Measurements from ENCODE around the gene SS18L1. TPM values are rescaled to one million over a fixed set of nuclear protein-coding genes. Genes with fewer than 3 reads are reported as not detected.

The SS18L1 gene
- polyA plus RNA-seq, 1 of the 3 experiments (the other 2 are of a cell fraction) = 10.7 TPM

DNA sequence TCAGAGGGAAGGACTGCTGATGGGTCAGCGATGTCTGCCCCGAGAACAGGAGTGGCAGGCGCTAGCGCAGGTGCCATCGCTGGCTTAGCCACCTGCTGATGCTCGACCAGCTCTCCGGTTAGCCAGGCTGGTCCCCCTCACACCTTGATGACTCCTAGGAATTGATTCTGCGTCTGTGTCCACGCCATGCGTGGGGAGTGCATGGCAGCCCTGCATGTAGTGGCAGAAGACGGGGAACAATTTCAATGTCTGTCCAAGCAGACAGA is 6.7 kb downstream of the SS18L1 start:
- H3K9me2 ChIP-seq = no peaks in the 10 kb centered on the region
- no peak for TF ChIP-seq POLR2AphosphoS5 (IDR thresholded peaks at IDR 0.05; ENCODE audit: low read depth, low read length)
- no peak for TF ChIP-seq TCF12 (IDR thresholded peaks at IDR 0.05)
- no peak for TF ChIP-seq TAF1 (IDR thresholded peaks at IDR 0.05; ENCODE audit: borderline replicate concordance, low read depth, low read length)
- TF ChIP-seq, protein P1, sequence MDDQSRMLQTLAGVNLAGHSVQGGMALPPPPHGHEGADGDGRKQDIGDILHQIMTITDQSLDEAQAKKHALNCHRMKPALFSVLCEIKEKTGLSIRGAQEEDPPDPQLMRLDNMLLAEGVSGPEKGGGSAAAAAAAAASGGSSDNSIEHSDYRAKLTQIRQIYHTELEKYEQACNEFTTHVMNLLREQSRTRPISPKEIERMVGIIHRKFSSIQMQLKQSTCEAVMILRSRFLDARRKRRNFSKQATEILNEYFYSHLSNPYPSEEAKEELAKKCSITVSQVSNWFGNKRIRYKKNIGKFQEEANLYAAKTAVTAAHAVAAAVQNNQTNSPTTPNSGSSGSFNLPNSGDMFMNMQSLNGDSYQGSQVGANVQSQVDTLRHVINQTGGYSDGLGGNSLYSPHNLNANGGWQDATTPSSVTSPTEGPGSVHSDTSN (IDR thresholded peaks at IDR 0.05) = no peak
- TF ChIP-seq, protein P2, sequence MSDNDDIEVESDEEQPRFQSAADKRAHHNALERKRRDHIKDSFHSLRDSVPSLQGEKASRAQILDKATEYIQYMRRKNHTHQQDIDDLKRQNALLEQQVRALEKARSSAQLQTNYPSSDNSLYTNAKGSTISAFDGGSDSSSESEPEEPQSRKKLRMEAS (IDR thresholded peaks at IDR 0.05; ENCODE audit: low read depth) = no peak
- TF ChIP-seq, protein P3, sequence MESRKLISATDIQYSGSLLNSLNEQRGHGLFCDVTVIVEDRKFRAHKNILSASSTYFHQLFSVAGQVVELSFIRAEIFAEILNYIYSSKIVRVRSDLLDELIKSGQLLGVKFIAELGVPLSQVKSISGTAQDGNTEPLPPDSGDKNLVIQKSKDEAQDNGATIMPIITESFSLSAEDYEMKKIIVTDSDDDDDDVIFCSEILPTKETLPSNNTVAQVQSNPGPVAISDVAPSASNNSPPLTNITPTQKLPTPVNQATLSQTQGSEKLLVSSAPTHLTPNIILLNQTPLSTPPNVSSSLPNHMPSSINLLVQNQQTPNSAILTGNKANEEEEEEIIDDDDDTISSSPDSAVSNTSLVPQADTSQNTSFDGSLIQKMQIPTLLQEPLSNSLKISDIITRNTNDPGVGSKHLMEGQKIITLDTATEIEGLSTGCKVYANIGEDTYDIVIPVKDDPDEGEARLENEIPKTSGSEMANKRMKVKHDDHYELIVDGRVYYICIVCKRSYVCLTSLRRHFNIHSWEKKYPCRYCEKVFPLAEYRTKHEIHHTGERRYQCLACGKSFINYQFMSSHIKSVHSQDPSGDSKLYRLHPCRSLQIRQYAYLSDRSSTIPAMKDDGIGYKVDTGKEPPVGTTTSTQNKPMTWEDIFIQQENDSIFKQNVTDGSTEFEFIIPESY (IDR thresholded peaks at IDR 0.05; ENCODE audit: borderline replicate concordance, low read depth) = no peak
- TF ChIP-seq MXI1 (IDR thresholded peaks at IDR 0.05; ENCODE audit: low read depth, low read length) = no peak
- TF ChIP-seq CHD2 (IDR thresholded peaks at IDR 0.05; ENCODE audit: low read length, partially characterized antibody) = no peak
- ChIA-PET POLR2A (no interaction called here), CTCF (interaction anchor here (1.0 to 1.2 kb wide), 2 partner anchors 9 to 139 kb away, joined by 5 read pairs; no protein-coding TSS in a partner anchor)
- H3K27ac ChIP-seq (ENCODE audit: low read depth in 2 of 2, low read length in 1 of 2) = no peak overlapping the region
- H3F3A ChIP-seq (replicated peaks; ENCODE audit: insufficient read depth) = no peaks in the 10 kb centered on the region
- peaks cover 94% of the 10 kb centered on the region for H3K79me2 ChIP-seq (ENCODE audit: insufficient read depth)
- 96% methylated on average over 4 of the region's 11 CpGs for WGBS (ENCODE audit: low lambda C conversion rate)
- H3K27me3 ChIP-seq (ENCODE audit: insufficient read depth) = no peaks in the 10 kb centered on the region
- peaks cover 13 to 16% of the 10 kb centered on the region in 2 experiments for H3K36me3 ChIP-seq (replicated peaks in 1 of 2; ENCODE audit: control insufficient read depth in 1 of 2, insufficient read depth in 2 of 2, low read length in 1 of 2)
- H3K9me3 ChIP-seq = no peaks in the 10 kb centered on the region
- DNase-seq = no peak
- H3K4me3 ChIP-seq (ENCODE audit: low read depth in 2 of 2, low read length in 1 of 2) = no peak overlapping the region
- H4K20me1 ChIP-seq (ENCODE audit: insufficient read depth) = peaks cover 89% of the 10 kb centered on the region
- H3K4me2 ChIP-seq = no peak overlapping the region
- peaks cover 0 to 5% of the 10 kb centered on the region in 2 experiments; a peak in 1 of 4 replicates for H3K4me1 ChIP-seq (ENCODE audit: control insufficient read depth in 1 of 2, insufficient read depth in 2 of 2, low read depth in 1 of 2, low read length in 1 of 2)
- H2AFZ ChIP-seq (ENCODE audit: low read depth) = no peak overlapping the region
- no peak overlapping the region for H3K9ac ChIP-seq

DNA sequence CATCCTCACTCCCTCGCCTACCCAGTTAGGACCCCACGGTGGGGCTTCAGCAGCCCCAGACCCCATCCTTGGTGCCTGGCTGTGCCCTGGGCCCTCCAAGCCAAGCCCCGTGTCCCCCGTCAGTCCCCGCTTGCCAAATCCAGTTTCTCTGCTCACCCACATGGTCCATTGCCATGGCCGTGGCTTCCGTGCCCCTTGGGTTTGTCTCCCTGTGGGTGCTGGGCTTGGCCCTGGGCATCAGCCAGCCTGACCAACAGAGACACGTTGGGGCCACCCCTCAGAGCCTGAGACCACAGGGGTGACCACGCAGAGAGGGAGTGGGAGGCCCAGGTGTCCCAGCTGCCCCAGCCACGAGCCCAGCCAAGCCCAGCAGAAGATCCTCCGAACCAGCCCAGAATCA is 7.7 kb downstream of the SS18L1 start:
- Histone ChIP-seq H3K27ac (ENCODE audit: low read depth in 2 of 2, low read length in 1 of 2) (no peak overlapping the region), H4K20me1 (ENCODE audit: insufficient read depth) (peaks cover 86% of the 10 kb centered on the region), H3K27me3 (ENCODE audit: insufficient read depth) (no peaks in the 10 kb centered on the region), H2AFZ (ENCODE audit: low read depth) (no peak overlapping the region), H3K79me2 (ENCODE audit: insufficient read depth) (peaks cover 93% of the 10 kb centered on the region), H3F3A (replicated peaks; ENCODE audit: insufficient read depth) (no peaks in the 10 kb centered on the region), H3K4me3 (ENCODE audit: low read depth in 2 of 2, low read length in 1 of 2) (no peak overlapping the region), H3K9me2 (no peaks in the 10 kb centered on the region), H3K9me3 (no peaks in the 10 kb centered on the region), H3K36me3 (replicated peaks in 1 of 2; ENCODE audit: control insufficient read depth in 1 of 2, insufficient read depth in 2 of 2, low read length in 1 of 2) (peaks cover 13 to 14% of the 10 kb centered on the region in 2 experiments), H3K4me2 (no peak overlapping the region), H3K9ac (no peak overlapping the region), H3K4me1 (ENCODE audit: control insufficient read depth in 1 of 2, insufficient read depth in 2 of 2, low read depth in 1 of 2, low read length in 1 of 2) (no peaks in the 10 kb centered on the region; a peak in 1 of 4 replicates)
- TF ChIP-seq FOSL2 (IDR thresholded peaks at IDR 0.05; ENCODE audit: borderline replicate concordance, low read depth) = no peak
- no peak for TF ChIP-seq FOXM1 (IDR thresholded peaks at IDR 0.05; ENCODE audit: low read depth)
- TF ChIP-seq NFIC (IDR thresholded peaks at IDR 0.05; ENCODE audit: borderline replicate concordance) = no peak
- no peak for TF ChIP-seq TAF1 (IDR thresholded peaks at IDR 0.05; ENCODE audit: borderline replicate concordance, low read depth, low read length)
- TF ChIP-seq, protein P2 (IDR thresholded peaks at IDR 0.05; ENCODE audit: low read depth) = no peak
- TF ChIP-seq, protein P1 (IDR thresholded peaks at IDR 0.05) = no peak
- TF ChIP-seq RAD21 (IDR thresholded peaks at IDR 0.05; ENCODE audit: low read length) = no peak
- TF ChIP-seq RXRA (IDR thresholded peaks at IDR 0.05; ENCODE audit: borderline replicate concordance, low read depth) = no peak
- no peak for TF ChIP-seq YY1 (IDR thresholded peaks at IDR 0.05; ENCODE audit: low read depth)
- no peak for TF ChIP-seq EZH2phosphoT487 (IDR thresholded peaks at IDR 0.05; ENCODE audit: borderline replicate concordance, low read depth)
- TF ChIP-seq, protein P4, sequence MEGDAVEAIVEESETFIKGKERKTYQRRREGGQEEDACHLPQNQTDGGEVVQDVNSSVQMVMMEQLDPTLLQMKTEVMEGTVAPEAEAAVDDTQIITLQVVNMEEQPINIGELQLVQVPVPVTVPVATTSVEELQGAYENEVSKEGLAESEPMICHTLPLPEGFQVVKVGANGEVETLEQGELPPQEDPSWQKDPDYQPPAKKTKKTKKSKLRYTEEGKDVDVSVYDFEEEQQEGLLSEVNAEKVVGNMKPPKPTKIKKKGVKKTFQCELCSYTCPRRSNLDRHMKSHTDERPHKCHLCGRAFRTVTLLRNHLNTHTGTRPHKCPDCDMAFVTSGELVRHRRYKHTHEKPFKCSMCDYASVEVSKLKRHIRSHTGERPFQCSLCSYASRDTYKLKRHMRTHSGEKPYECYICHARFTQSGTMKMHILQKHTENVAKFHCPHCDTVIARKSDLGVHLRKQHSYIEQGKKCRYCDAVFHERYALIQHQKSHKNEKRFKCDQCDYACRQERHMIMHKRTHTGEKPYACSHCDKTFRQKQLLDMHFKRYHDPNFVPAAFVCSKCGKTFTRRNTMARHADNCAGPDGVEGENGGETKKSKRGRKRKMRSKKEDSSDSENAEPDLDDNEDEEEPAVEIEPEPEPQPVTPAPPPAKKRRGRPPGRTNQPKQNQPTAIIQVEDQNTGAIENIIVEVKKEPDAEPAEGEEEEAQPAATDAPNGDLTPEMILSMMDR (IDR thresholded peaks at IDR 0.05) = no peak
- TF ChIP-seq, protein P5, sequence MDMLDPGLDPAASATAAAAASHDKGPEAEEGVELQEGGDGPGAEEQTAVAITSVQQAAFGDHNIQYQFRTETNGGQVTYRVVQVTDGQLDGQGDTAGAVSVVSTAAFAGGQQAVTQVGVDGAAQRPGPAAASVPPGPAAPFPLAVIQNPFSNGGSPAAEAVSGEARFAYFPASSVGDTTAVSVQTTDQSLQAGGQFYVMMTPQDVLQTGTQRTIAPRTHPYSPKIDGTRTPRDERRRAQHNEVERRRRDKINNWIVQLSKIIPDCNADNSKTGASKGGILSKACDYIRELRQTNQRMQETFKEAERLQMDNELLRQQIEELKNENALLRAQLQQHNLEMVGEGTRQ (IDR thresholded peaks at IDR 0.05; ENCODE audit: borderline replicate concordance, low read depth, low read length) = no peak
- TF ChIP-seq RFX5 (IDR thresholded peaks at IDR 0.05; ENCODE audit: low read length) = no peak
- TF ChIP-seq GATA2 (CRISPR knock-in tag; IDR thresholded peaks at IDR 0.05) = no peak
- TF ChIP-seq ELF1 (IDR thresholded peaks at IDR 0.05) = no peak
- TF ChIP-seq TCF12 (IDR thresholded peaks at IDR 0.05) = no peak
- TF ChIP-seq CHD2 (IDR thresholded peaks at IDR 0.05; ENCODE audit: low read length, partially characterized antibody) = no peak
- TF ChIP-seq JUND (IDR thresholded peaks at IDR 0.05) = no peak
- no peak for DNase-seq
- ChIA-PET POLR2A (interaction anchor here (1.2 kb wide), 1 partner anchor 26 kb away, joined by 4 read pairs; no protein-coding TSS in a partner anchor), CTCF (interaction anchor here (0.6 to 1.4 kb wide), 5 partner anchors 9 to 141 kb away, joined by 3 to 5 read pairs (median 5); no protein-coding TSS in a partner anchor)
- 100% methylated on average over 8 of the region's 11 CpGs for WGBS (ENCODE audit: low lambda C conversion rate)

Data from SK-N-SH (cell line).